Activated T-helper 17 cell treated with anti-CD3 and anti-CD28 coated beads, Interleukin-2, amount 50 U/mL, for 72 hours (primary cell): ENCODE data around the gene TENT5C. TPM values are rescaled to one million over a fixed set of nuclear protein-coding genes. Genes with fewer than 3 reads are reported as not detected.

ENCODE experiments used
- ATAC-seq: fragments of 150-1000 bp; cut with Tn5 transposase; replicated peaks from 2 replicates; pipeline ENCODE4 v1.10.0; 2021; ENCODE audit warnings: mild to moderate bottlenecking, moderate library complexity
- H3K27ac Mint-ChIP-seq: one replicate; pipeline ENCODE4 v1.8.0; 2022; ENCODE audit warnings: mixed read lengths
- H3K27me3 Mint-ChIP-seq: one replicate; pipeline ENCODE4 v1.8.0; 2022; ENCODE audit warnings: mixed read lengths
- H3K36me3 Mint-ChIP-seq: one replicate; pipeline ENCODE4 v1.8.0; 2022; ENCODE audit warnings: low read depth, mild to moderate bottlenecking, mixed read lengths
- H3K4me1 Mint-ChIP-seq: one replicate; pipeline ENCODE4 v1.8.0; 2022; ENCODE audit warnings: mixed read lengths
- H3K4me3 Mint-ChIP-seq: one replicate; pipeline ENCODE4 v1.8.0; 2022; ENCODE audit warnings: mild to moderate bottlenecking, mixed read lengths
- H3K9me3 Mint-ChIP-seq: one replicate; pipeline ENCODE4 v1.8.0; 2022; ENCODE audit warnings: mixed read lengths
- total RNA-seq, 2 donors: library from RNA; stranded (reverse); gene quantifications; one replicate each; pipeline ENCODE4 v1.2.3, GENCODE V29; 2022

TENT5C gene
- total RNA-seq, 2 donors from 2014 or later: 30.2 to 37.1 TPM

DNA sequence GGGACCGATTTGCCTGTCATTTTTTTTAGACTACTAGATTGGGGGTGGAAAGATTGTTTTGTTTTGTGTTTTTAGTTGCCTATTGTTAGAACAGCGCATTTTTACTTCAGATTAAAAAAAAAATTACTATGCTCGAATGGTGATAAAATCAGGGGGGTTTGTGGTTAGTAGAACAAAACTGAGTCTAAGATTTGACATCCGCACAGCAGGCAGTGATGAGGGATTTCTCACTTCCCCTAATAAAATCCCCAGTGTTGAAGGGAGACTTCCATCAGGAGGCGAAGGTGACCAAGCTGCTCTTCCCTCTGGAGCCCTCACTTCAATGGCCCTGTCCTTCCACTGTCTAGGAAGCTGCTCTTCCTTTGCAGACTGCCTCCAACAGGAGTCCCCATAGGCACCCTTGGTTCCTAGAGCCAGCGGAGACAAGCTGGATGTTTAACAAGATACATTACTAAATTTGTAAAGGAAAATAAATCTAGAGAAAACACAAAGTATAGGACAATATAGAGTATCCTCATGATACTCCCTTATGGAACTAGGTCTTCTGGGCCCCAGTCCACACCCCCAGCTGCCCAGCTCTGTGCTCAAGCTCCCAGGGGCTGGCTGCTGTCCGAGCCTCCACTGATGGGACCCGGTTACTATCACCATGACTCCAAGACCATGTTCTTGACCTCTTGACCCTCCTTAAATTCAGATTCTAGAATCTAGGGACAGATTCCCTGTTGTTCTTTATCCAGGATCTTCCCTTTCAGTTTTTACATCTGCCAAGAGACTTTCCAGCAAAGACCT lies 31.0 kb downstream of the TENT5C start:
- H3K27ac Mint-ChIP-seq: peak overlapping the region; percentile 53
- peaks cover 17% of the 10 kb centered on the region for H3K4me1 Mint-ChIP-seq
- no peaks in the 10 kb centered on the region for H3K27me3 Mint-ChIP-seq
- no peaks in the 10 kb centered on the region for H3K9me3 Mint-ChIP-seq
- no peak for ATAC-seq
- no peak overlapping the region for H3K4me3 Mint-ChIP-seq
- H3K36me3 Mint-ChIP-seq: no peaks in the 10 kb centered on the region

- Mint-ChIP-seq H3K9me3 (no peaks in the 10 kb centered on the region), H3K27ac (no peak overlapping the region), H3K4me3 (no peak overlapping the region), H3K4me1 (peaks cover 8% of the 10 kb centered on the region), H3K36me3 (no peaks in the 10 kb centered on the region), H3K27me3 (no peaks in the 10 kb centered on the region)
- no peak for ATAC-seq
These were observed 32.3 kb downstream of the TENT5C start for GRCh38 chr1:117638141-117638540.

- H3K36me3 Mint-ChIP-seq: no peaks in the 10 kb centered on the region
- H3K27me3 Mint-ChIP-seq: no peaks in the 10 kb centered on the region
- no peaks in the 10 kb centered on the region for H3K9me3 Mint-ChIP-seq
- H3K4me3 Mint-ChIP-seq: no peak overlapping the region
- no peak for ATAC-seq
- no peak overlapping the region for H3K27ac Mint-ChIP-seq
- H3K4me1 Mint-ChIP-seq: peaks cover 5% of the 10 kb centered on the region
These were observed 32.9 kb downstream of the TENT5C start for GRCh38 chr1:117638759-117639158.

GRCh38 chr1:117639741-117640140 lies 33.9 kb downstream of the TENT5C start:
- H3K27me3 Mint-ChIP-seq: peaks cover 3% of the 10 kb centered on the region
- no peaks in the 10 kb centered on the region for H3K36me3 Mint-ChIP-seq
- peaks cover 5% of the 10 kb centered on the region for H3K4me1 Mint-ChIP-seq
- H3K27ac Mint-ChIP-seq: no peak overlapping the region
- no peak for ATAC-seq
- no peak overlapping the region for H3K4me3 Mint-ChIP-seq
- H3K9me3 Mint-ChIP-seq: no peaks in the 10 kb centered on the region

GRCh38 chr1:117641536-117641935 lies 35.7 kb downstream of the TENT5C start:
- Mint-ChIP-seq H3K9me3 (no peaks in the 10 kb centered on the region), H3K4me3 (no peak overlapping the region), H3K4me1 (peaks cover 5% of the 10 kb centered on the region), H3K36me3 (no peaks in the 10 kb centered on the region), H3K27me3 (peaks cover 3% of the 10 kb centered on the region), H3K27ac (no peak overlapping the region)
- no peak for ATAC-seq

DNA sequence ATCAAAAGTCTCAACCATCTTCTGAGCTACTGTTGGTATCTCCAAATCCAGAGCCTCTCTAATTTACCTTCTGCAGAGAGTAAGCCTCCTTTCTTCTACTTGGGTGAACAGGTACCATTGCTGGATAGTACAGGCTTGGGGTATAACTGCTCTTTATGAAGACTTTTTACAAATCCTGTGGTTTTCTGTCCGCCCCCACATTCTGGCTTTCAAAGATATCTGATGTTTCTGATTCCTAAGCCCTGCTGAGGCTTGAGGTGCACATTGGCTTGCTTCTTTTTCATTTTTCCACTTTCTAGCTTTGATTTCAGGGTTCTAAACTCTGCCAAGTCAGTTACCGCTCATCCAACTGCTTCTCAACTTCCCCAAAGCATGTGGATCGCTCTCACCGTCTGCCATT lies 37.1 kb downstream of the TENT5C start:
- Mint-ChIP-seq H3K27ac (no peak overlapping the region), H3K4me3 (no peak overlapping the region), H3K27me3 (peaks cover 3% of the 10 kb centered on the region), H3K9me3 (no peaks in the 10 kb centered on the region), H3K36me3 (no peaks in the 10 kb centered on the region), H3K4me1 (no peaks in the 10 kb centered on the region)
- peak; percentile 62 for ATAC-seq

GRCh38 chr1:117643601-117644000 lies 37.8 kb downstream of the TENT5C start:
- no peaks in the 10 kb centered on the region for H3K4me1 Mint-ChIP-seq
- no peaks in the 10 kb centered on the region for H3K36me3 Mint-ChIP-seq
- peaks cover 3% of the 10 kb centered on the region for H3K27me3 Mint-ChIP-seq
- no peak overlapping the region for H3K27ac Mint-ChIP-seq
- ATAC-seq: no peak
- no peaks in the 10 kb centered on the region for H3K9me3 Mint-ChIP-seq
- H3K4me3 Mint-ChIP-seq: no peak overlapping the region

DNA sequence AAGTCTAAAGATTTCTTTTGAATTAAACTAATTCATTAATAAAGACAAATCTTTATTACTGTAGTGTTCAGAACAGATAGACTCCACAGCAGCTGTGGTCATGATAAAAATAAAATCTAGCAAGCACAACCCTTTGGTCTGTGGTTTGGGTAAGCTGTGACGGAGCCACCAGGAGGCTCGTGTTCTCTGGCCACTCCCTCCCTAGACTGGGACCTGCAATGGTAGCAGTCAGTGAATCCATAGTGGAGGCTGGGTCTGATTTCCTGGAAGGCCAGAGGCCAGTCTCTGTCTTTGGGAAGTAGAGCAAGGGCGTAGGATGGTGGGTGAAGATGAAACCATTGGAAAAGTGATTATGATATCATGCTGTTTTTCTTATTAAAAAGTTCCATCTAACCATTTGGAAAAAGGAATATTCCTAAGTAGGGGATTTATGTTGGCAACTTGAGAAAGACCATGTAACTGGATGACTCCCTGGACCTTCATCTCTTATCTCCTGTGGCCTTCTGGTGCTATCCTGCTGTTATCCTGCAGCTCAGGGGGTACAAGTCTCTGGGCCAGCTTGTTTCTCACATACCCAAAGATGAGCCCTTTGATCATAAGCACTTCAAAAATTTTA lies 39.0 kb downstream of the TENT5C start:
- no peak overlapping the region for H3K4me3 Mint-ChIP-seq

DNA sequence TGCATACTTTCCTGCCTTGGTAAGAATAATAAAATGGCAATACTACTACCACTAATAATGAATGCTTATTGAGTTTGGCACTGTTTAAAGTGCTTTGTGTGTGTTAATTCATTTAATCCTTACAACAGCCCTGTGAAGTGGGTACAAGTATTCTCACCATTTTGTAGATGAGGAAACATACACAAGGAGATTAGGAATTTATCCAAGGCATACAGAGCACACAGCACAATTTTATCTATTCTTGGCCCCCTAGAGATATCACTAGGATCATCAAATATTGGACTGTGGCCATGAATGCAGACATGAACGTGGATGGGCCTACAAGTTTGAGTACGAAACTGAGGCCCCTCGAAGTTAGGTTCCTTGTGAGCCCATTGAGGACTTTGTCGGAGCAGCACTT lies 39.5 kb downstream of the TENT5C start:
- Mint-ChIP-seq H3K4me1 (no peaks in the 10 kb centered on the region), H3K9me3 (no peaks in the 10 kb centered on the region), H3K4me3 (no peak overlapping the region), H3K27me3 (peaks cover 3% of the 10 kb centered on the region), H3K27ac (no peak overlapping the region), H3K36me3 (no peaks in the 10 kb centered on the region)
- no peak for ATAC-seq

More for the DNA sequence above, 39.0 kb downstream of the TENT5C start:
- no peaks in the 10 kb centered on the region for H3K36me3 Mint-ChIP-seq
- H3K9me3 Mint-ChIP-seq: no peaks in the 10 kb centered on the region
- no peaks in the 10 kb centered on the region for H3K4me1 Mint-ChIP-seq
- H3K27ac Mint-ChIP-seq: no peak overlapping the region
- H3K27me3 Mint-ChIP-seq: peaks cover 3% of the 10 kb centered on the region
- ATAC-seq: no peak

GRCh38 chr1:117646007-117646811 lies 40.4 kb downstream of the TENT5C start:
- no peak for ATAC-seq
- Mint-ChIP-seq H3K9me3 (no peaks in the 10 kb centered on the region), H3K27me3 (peaks cover 3% of the 10 kb centered on the region), H3K4me1 (peaks cover 4% of the 10 kb centered on the region), H3K36me3 (no peaks in the 10 kb centered on the region), H3K27ac (no peak overlapping the region), H3K4me3 (no peak overlapping the region)

DNA sequence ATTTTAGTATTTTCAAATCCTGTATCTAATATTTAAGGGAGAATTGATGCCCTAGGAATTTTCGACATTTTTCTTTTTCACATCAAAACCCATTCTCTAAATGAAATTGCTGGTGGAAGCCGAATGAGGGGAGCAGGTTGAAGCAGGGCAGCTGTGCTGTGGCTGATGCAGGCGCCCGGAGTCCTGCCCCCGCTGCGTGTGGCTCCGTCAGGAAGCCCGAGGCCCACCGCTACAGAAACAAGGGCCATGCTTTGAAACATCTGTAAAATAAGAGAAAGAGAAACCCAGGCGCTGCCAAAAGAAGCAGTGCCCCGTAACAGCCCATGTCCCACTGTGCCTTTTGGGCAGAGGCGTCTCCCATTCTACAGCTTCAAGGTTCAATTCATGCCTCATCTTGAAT lies 41.1 kb downstream of the TENT5C start:
- Mint-ChIP-seq H3K27me3 (peaks cover 3% of the 10 kb centered on the region), H3K4me3 (no peak overlapping the region), H3K4me1 (peaks cover 6% of the 10 kb centered on the region), H3K9me3 (no peaks in the 10 kb centered on the region), H3K36me3 (no peaks in the 10 kb centered on the region), H3K27ac (no peak overlapping the region)
- no peak for ATAC-seq

GRCh38 chr1:117648015-117648414 lies 42.2 kb downstream of the TENT5C start:
- H3K36me3 Mint-ChIP-seq: no peaks in the 10 kb centered on the region
- no peak overlapping the region for H3K4me3 Mint-ChIP-seq
- no peak for ATAC-seq
- H3K27ac Mint-ChIP-seq: no peak overlapping the region
- H3K4me1 Mint-ChIP-seq: peaks cover 14% of the 10 kb centered on the region
- no peaks in the 10 kb centered on the region for H3K9me3 Mint-ChIP-seq
- H3K27me3 Mint-ChIP-seq: peaks cover 3% of the 10 kb centered on the region

GRCh38 chr1:117650840-117651568 lies 45.2 kb downstream of the TENT5C start:
- H3K27me3 Mint-ChIP-seq: no peaks in the 10 kb centered on the region
- H3K36me3 Mint-ChIP-seq: no peaks in the 10 kb centered on the region
- no peak for ATAC-seq
- H3K27ac Mint-ChIP-seq: no peak overlapping the region
- H3K9me3 Mint-ChIP-seq: no peaks in the 10 kb centered on the region
- no peak overlapping the region for H3K4me3 Mint-ChIP-seq
- peaks cover 41% of the 10 kb centered on the region for H3K4me1 Mint-ChIP-seq

DNA sequence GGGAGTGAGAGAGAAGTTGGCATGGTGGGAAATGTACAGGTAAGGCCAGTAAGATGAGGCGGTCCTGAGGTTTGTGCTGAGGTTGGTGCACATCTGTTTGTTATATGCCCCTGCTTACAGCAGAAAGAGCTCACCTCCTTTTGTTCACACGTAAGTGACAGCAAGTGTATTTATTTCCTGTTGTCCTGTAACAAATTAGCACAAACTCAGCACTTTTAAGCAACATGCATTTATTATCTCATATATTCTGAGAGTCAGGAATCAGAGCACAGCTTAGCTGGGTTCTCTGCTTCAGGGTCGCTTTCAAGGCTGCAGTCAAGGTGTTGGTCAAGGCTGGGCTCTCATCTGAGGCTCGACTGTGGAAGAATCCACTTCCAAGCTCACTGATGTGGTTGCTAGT lies 45.8 kb downstream of the TENT5C start:
- Mint-ChIP-seq H3K36me3 (no peaks in the 10 kb centered on the region), H3K27ac (no peak overlapping the region), H3K4me3 (no peak overlapping the region), H3K4me1 (peaks cover 48% of the 10 kb centered on the region), H3K27me3 (no peaks in the 10 kb centered on the region), H3K9me3 (no peaks in the 10 kb centered on the region)
- no peak for ATAC-seq
